Ovary (tissue), 9 donors: ENCODE measurements around the gene CTU1. TPM values are rescaled to one million over a fixed set of nuclear protein-coding genes. Genes with fewer than 3 reads are reported as not detected.

Experiments
- DNase-seq, 5 donors: peaks; one replicate each; pipeline ENCODE4 v3.0.0-alpha.2; 2019 to 2020
- H3K27ac ChIP-seq, 2 donors: fragments of 200-600 bp; one replicate each; pipeline versions ENCODE4 v1.5.1 to v1.8.0; 2019 to 2022
- H3K27me3 ChIP-seq: fragments of 200-600 bp; one replicate; pipeline ENCODE4 v1.8.0; 2022
- H3K36me3 ChIP-seq: fragments of 200-600 bp; sonication (generic); one replicate; pipeline ENCODE4 v1.5.1; 2019
- H3K4me1 ChIP-seq: one replicate; pipeline ENCODE4 v1.8.1; 2013; ENCODE audit warnings: mild to moderate bottlenecking, moderate library complexity; ENCODE audit not compliant: insufficient read depth
- H3K4me3 ChIP-seq: fragments of 200-600 bp; sonication (generic); one replicate; pipeline ENCODE4 v1.5.1; 2017
- H3K9me3 ChIP-seq, 2 donors: fragments of 200-600 bp in 1 of 2; sonication (generic) in 1 of 2; one replicate each; pipeline versions ENCODE4 v1.5.1 to v1.8.1; 2013 to 2019; ENCODE audit warnings: mild to moderate bottlenecking in 1 of 2, moderate library complexity in 1 of 2
- CTCF ChIP-seq, 3 donors: fragments of 450-650 bp in 2 of 3; fragments of 200-600 bp in 1 of 3; IDR thresholded peaks; one replicate each; pipeline versions ENCODE4 v1.5.1 to v1.8.0; 2016 to 2022; ENCODE audit warnings: antibody characterized with exemption in 3 of 3, mild to moderate bottlenecking in 1 of 3
- EP300 ChIP-seq: sonication (generic); formaldehyde crosslinking; IDR thresholded peaks from one replicate; pipeline ENCODE4 v1.6.1; 2017; ENCODE audit warnings: antibody characterized with exemption
- POLR2A ChIP-seq: fragments of 450-650 bp; IDR thresholded peaks from one replicate; pipeline ENCODE4 v1.6.1; 2017; ENCODE audit warnings: antibody characterized with exemption, mild to moderate bottlenecking, moderate library complexity
- WGBS, 3 donors: extraction: QIAGEN DNeasy Blood & Tissue Kit in 1 of 3; methylation state at CpG; one replicate each; pipeline versions ENCODE4 v1.1.5 to v1.1.7; 2013 to 2017; 5-methylcytosine and 5-hydroxymethylcytosine counted together
- intact Hi-C, 4 donors: fragments of 100-400 bp; cut with DNase I; formaldehyde crosslinking; loops; one replicate each; pipeline versions ENCODE4 v1.11.0 to v1.15.1; 2022 to 2023
- polyA plus RNA-seq, 2 donors: library from polyadenylated mRNA; stranded (reverse); fragments of 200-250 nt in 1 of 2; fragments of 350-450 nt in 1 of 2; fragmentation: Illumina TruSeq in 1 of 2; extraction: RNeasy Lipid Tissue Mini Kit (QIAGEN cat#74804) in 1 of 2; gene quantifications; one replicate each; pipeline ENCODE4 v1.2.3, GENCODE V29; 2013 to 2014
- total RNA-seq, 7 donors: library from RNA; depleted of rRNA in 2 of 7; stranded (reverse); fragments of >200 nt in 2 of 7; fragmentation: NEBNext Ultra II Directional in 3 of 7; extraction: Animal tissue kit (Norgen Biotek cat#: 25700) in 3 of 7; gene quantifications; one replicate each; pipeline versions ENCODE4 v1.1.0 to v1.2.4, GENCODE V29; 2016 to 2023
- donor health status: DM: no; HTN: no; CAD: no; lungs with moderate emphysema.
- donor health status: DM: no; HTN: no; CAD: no.
- donor health status: Bipolar disorder and iron deficiency.
- donor health status: DM: yes; HTN: yes; CAD: no.
- donor health status: DM: no; HTN: no; CAD: no.
- donor health status: DM: yes; HTN: yes; CAD: no.

Gene CTU1
- total and polyA plus RNA-seq, 9 donors = 1.1 to 17.2 (median 12.3) TPM

GRCh38 chr19:51125421-51126075 lies 17.3 kb upstream of the CTU1 start:
- DNase-seq = peak in 1 of 5 donors; percentile 40
- 88 to 94% (median 93%) methylated on average over 16 of the region's 16 CpGs for WGBS, 3 donors
- Histone ChIP-seq H3K36me3 (no peaks in the 10 kb centered on the region), H3K4me3 (no peak overlapping the region), H3K9me3 (no peaks in the 10 kb centered on the region), H3K4me1 (peaks cover 23% of the 10 kb centered on the region), H3K27ac (peak overlapping the region in 1 of 2 donors; percentile 24), H3K27me3 (no peaks in the 10 kb centered on the region)
- TF ChIP-seq POLR2A (no peak), CTCF (IDR thresholded peaks at IDR 0.05) (no peak), EP300 (no peak)
- intact Hi-C loops = no loop called here

GRCh38 chr19:51124729-51125128 lies 16.5 kb upstream of the CTU1 start, which contains the start of gene SIGLEC9:
SIGLEC9 (plus strand) TSS chr19:51124906; CDS start chr19:51124975, 69 bp downstream.
- peak in 4 of 5 donors; percentile 44 to 82 (median 60) for DNase-seq
- Histone ChIP-seq H3K4me3 (no peak within 1 kb of the TSS), H3K27me3 (no peaks in the 10 kb centered on the region), H3K4me1 (peaks cover 22% of the 10 kb centered on the region), H3K27ac (peak within 1 kb of the TSS in 1 of 2 donors; percentile 24), H3K36me3 (no peaks in the 10 kb centered on the region), H3K9me3 (no peaks in the 10 kb centered on the region)
- TF ChIP-seq POLR2A (no peak), CTCF (IDR thresholded peaks at IDR 0.05) (no peak), EP300 (no peak)
- WGBS, 3 donors = 38 to 46% (median 42%) methylated on average over 11 to 14 of the region's 14 CpGs
- intact Hi-C loops = no loop called here

GRCh38 chr19:51124216-51124615 lies 16.0 kb upstream of the CTU1 start:
- Histone ChIP-seq H3K27me3 (no peaks in the 10 kb centered on the region), H3K4me3 (no peak overlapping the region), H3K36me3 (no peaks in the 10 kb centered on the region), H3K4me1 (peaks cover 21% of the 10 kb centered on the region), H3K9me3 (no peaks in the 10 kb centered on the region), H3K27ac (no peak overlapping the region)
- 89 to 91% (median 91%) methylated on average over 9 of the region's 9 CpGs for WGBS, 3 donors
- intact Hi-C loops = no loop called here
- DNase-seq = peak in 2 of 5 donors; percentile 12 to 37
- TF ChIP-seq POLR2A = no peak

- no peaks in the 10 kb centered on the region for H3K9me3 ChIP-seq
- intact Hi-C loops = no loop called here
- TF ChIP-seq EP300 = no peak
- TF ChIP-seq POLR2A = no peak
- no peak for TF ChIP-seq CTCF (IDR thresholded peaks at IDR 0.05)
- H3K27ac ChIP-seq = no peak overlapping the region
- H3K27me3 ChIP-seq = no peaks in the 10 kb centered on the region
- no peak overlapping the region for H3K4me3 ChIP-seq
- 79 to 86% (median 80%) methylated on average over 9 of the region's 9 CpGs for WGBS, 3 donors
- peak in 1 of 5 donors; percentile 25 for DNase-seq
- H3K36me3 ChIP-seq = no peaks in the 10 kb centered on the region
- peaks cover 21% of the 10 kb centered on the region for H3K4me1 ChIP-seq
These were observed 15.6 kb upstream of the CTU1 start for GRCh38 chr19:51123802-51124201.

- DNase-seq = no peak
- WGBS, 3 donors = 74 to 78% (median 74%) methylated on average over 6 of the region's 6 CpGs
- Histone ChIP-seq H3K9me3 (no peaks in the 10 kb centered on the region), H3K36me3 (no peaks in the 10 kb centered on the region), H3K4me3 (no peak overlapping the region), H3K4me1 (peaks cover 20% of the 10 kb centered on the region), H3K27me3 (no peaks in the 10 kb centered on the region), H3K27ac (no peak overlapping the region)
- TF ChIP-seq EP300 = no peak
- no peak for TF ChIP-seq POLR2A
- TF ChIP-seq CTCF (IDR thresholded peaks at IDR 0.05) = no peak
- intact Hi-C loops = no loop called here
These were observed 15.2 kb upstream of the CTU1 start for GRCh38 chr19:51123381-51123800.
